ENCODE data around the gene LPIN3.

The LPIN3 gene

DNA sequence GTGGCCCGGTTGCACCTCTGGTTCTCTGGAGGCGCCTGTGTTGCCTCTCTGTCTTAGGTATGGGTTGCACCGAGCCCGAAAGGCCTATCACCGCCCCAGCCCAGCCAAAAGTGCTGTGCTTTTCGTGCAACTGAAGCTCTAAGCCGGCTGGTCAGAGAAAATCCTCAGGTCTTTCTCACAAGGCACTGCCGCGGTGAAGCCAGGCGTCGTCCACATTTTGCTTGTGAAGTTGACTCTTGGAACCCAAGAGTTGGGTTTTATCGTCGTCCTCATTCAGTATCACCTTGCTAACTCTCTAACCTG, 26.7 kb downstream of the LPIN3 start:
- Histone ChIP-seq H3K27ac (no peak overlapping the region; the same call in 1 of the 2 replicates), H3K9me3 (ENCODE audit: severe bottlenecking) (no peaks in the 10 kb centered on the region), H3K4me3 (ENCODE audit: low read depth, low read length) (no peak overlapping the region), H3K27me3 (ENCODE audit: insufficient read depth, low read depth, severe bottlenecking) (no peaks in the 10 kb centered on the region), H3K36me3 (peaks cover 19% of the 10 kb centered on the region)
- TF ChIP-seq CTCF (IDR thresholded peaks at IDR 0.05; ENCODE audit: low read depth, low read length): no peak
- no peak for DNase-seq

- no peak overlapping the region for H3K4me3 ChIP-seq (ENCODE audit: low read depth, low read length)
- peaks cover 15% of the 10 kb centered on the region for H3K36me3 ChIP-seq
- H3K27me3 ChIP-seq (ENCODE audit: insufficient read depth, low read depth, severe bottlenecking): no peaks in the 10 kb centered on the region
- no peaks in the 10 kb centered on the region for H3K9me3 ChIP-seq (ENCODE audit: severe bottlenecking)
- no peak for TF ChIP-seq CTCF (IDR thresholded peaks at IDR 0.05; ENCODE audit: low read depth, low read length)
- no peak for DNase-seq
- H3K27ac ChIP-seq: no peak overlapping the region
Observed at GRCh38 chr20:41367956-41368355, 27.3 kb downstream of the LPIN3 start.

DNA sequence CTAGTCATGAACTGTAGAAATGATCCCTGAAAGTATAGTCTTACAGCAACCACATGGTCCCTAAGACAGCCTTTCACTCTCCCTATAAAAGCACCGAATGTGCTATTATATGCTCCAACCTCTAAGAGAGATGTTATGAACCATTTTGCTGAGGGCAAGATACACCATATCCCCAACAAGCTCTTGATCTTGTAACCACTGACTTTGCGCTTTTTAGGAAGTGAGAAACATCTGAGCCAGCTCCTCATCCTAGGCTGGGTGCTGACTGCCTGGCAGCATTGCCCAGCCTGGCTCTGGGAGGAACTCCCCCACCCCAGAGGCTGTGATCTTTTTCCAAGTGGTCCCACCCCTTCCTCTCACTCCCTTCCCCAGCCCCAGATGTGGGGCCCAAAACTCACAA, 29.1 kb downstream of the LPIN3 start:
- TF ChIP-seq CTCF (IDR thresholded peaks at IDR 0.05; ENCODE audit: low read depth, low read length): no peak
- Histone ChIP-seq H3K9me3 (ENCODE audit: severe bottlenecking) (no peaks in the 10 kb centered on the region), H3K4me3 (ENCODE audit: low read depth, low read length) (no peak overlapping the region), H3K27ac (no peak overlapping the region), H3K27me3 (ENCODE audit: insufficient read depth, low read depth, severe bottlenecking) (no peaks in the 10 kb centered on the region), H3K36me3 (peaks cover 1% of the 10 kb centered on the region; the same call in 1 of the 2 replicates)
- DNase-seq: no peak

GRCh38 chr20:41370176-41370575, 29.6 kb downstream of the LPIN3 start:
- Histone ChIP-seq H3K27me3 (ENCODE audit: insufficient read depth, low read depth, severe bottlenecking) (no peaks in the 10 kb centered on the region), H3K9me3 (ENCODE audit: severe bottlenecking) (no peaks in the 10 kb centered on the region)
- DNase-seq: no peak

DNA sequence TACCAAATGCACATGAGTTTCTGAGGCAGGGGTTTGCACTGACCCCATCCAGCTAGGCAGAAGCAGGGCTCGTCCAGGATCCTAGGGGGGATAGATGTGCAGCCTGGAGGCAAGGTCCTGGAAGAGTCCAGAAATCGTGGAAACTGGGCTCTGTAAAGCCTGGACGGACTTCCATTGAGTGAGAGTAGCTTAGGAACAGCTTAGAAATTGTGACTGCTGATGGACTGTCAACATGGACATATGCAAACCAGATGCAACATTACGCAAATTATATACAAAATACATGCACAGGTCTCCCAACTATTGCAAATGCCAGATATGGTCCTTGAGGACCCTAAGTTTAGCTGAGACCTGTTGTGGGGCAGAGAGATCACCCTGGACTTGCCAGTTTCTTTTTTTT, 30.8 kb downstream of the LPIN3 start:
- DNase-seq: no peak
- Histone ChIP-seq H3K27ac (no peak overlapping the region), H3K4me3 (ENCODE audit: low read depth, low read length) (no peak overlapping the region), H3K36me3 (no peaks in the 10 kb centered on the region), H3K27me3 (ENCODE audit: insufficient read depth, low read depth, severe bottlenecking) (no peaks in the 10 kb centered on the region), H3K9me3 (ENCODE audit: severe bottlenecking) (no peaks in the 10 kb centered on the region)
- no peak for TF ChIP-seq CTCF (IDR thresholded peaks at IDR 0.05; ENCODE audit: low read depth, low read length)

More at GRCh38 chr20:41370176-41370575, 29.6 kb downstream of the LPIN3 start:
- Histone ChIP-seq H3K36me3 (no peaks in the 10 kb centered on the region; the same call in 1 of the 2 replicates), H3K27ac (no peak overlapping the region), H3K4me3 (ENCODE audit: low read depth, low read length) (no peak overlapping the region)
- no peak for TF ChIP-seq CTCF (IDR thresholded peaks at IDR 0.05; ENCODE audit: low read depth, low read length)

GRCh38 chr20:41373251-41373783, 32.7 kb downstream of the LPIN3 start:
- H3K27me3 ChIP-seq (ENCODE audit: insufficient read depth, low read depth, severe bottlenecking): no peaks in the 10 kb centered on the region
- no peak for DNase-seq
- TF ChIP-seq CTCF (IDR thresholded peaks at IDR 0.05; ENCODE audit: low read depth, low read length): no peak

More at GRCh38 chr20:41373251-41373783, 32.7 kb downstream of the LPIN3 start:
- Histone ChIP-seq H3K36me3 (no peaks in the 10 kb centered on the region), H3K4me3 (ENCODE audit: low read depth, low read length) (no peak overlapping the region), H3K9me3 (ENCODE audit: severe bottlenecking) (no peaks in the 10 kb centered on the region), H3K27ac (no peak overlapping the region)
